MV-4-11 (cell line): ENCODE results near the gene FAM240A.
"Not testable (repeated sequence)": the region's sequence is repeated elsewhere in the genome, so short reads cannot be mapped to it uniquely, and the experiment has no call there.

ENCODE experiments used
- DNase-seq: peaks from one replicate; lab custom pipeline; 2025; lab: John Stamatoyannopoulos, UW

Gene FAM240A

DNA sequence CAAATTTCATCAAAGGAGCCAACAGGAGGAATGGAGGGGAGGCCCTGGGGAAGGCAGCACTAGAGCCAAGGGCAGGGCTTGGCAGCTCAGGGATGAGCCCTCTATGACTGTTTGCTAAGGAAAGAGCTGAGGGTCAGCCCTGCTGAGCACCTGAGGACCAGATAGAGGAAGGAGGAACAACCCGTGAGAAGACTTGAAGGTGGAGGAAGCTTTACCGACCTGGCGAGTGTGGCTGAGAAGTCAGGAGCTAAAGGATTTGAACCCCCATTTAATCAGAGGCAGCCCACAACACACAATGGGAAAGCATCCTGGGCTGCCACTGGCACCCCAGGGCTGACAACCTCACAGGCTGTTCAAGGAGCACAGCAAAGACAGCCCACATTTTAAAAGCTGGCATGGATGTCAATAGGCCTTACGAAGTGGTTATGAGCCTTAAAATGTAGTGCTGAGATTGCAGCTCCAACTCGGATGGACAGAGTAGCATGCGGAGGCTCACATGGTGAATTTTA, 25.5 kb upstream of the FAM240A start:
- DNase-seq: no peak

DNA sequence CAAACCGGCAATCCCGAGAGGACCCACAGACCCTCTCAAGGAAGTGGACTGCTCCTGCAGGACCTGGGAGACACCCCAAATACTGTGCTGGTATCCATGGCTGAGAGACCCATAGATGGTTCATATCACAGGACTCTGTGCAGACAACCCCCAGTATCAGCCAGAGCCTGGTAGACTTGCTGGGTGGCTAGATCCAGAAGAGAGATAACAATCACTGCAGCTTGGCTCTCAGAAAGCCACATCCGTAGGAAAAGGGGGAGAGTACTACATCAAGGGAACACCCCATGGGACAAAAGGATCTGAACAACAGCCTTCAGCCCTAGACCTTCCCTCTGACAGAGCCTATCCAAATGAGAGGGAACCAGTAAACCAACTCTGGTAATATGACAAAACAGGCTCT, 25.1 kb upstream of the FAM240A start:
- DNase-seq: not testable (repeated sequence)

DNA sequence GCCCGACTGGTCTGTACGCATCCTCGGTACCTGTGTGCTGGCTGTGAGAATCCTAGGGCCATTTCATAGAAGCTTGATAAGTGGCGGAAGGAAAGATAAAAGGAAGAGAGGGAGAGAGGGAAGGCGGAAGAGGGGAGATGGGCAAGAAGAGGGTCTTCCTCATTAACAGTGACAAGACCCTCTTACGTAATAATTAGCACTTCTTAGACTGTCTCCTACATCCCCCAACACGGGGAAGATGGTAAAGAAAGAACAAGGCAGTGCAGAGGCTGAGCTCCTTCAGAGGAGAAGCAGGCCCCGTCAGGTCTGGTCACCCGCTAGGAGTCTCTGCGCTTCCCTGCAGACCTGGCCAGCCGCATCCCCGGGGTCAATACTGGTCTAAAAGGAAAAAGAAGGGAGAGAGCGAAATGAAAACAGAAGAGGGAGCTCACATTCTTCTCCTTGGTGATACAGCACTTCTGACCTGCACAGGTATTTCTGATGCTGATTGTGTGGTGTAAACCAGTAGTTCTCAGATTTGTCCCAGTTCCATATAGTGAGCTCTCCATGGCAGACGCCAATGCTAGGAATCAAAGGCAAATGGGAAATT, 19.0 kb upstream of the FAM240A start:
- no peak for DNase-seq

DNA sequence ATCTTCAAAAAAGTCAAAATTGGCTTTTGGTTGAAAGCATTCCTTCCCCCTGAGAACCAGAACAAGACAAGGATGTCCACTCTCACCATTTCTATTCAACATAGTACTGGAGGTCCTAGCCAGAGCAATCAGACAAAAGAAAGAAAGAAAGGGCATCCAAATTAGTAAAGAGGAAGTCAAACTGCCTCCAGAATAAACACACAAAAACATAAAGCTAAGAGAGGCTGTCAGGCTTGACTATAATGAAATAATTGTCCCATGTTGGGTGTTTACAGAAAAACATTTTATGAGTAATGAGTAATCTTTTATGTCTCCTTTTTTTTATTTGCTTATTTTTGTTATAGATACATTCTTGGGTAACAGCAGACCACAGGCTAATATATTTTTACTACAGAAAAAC, 18.3 kb upstream of the FAM240A start:
- DNase-seq: no peak

DNA sequence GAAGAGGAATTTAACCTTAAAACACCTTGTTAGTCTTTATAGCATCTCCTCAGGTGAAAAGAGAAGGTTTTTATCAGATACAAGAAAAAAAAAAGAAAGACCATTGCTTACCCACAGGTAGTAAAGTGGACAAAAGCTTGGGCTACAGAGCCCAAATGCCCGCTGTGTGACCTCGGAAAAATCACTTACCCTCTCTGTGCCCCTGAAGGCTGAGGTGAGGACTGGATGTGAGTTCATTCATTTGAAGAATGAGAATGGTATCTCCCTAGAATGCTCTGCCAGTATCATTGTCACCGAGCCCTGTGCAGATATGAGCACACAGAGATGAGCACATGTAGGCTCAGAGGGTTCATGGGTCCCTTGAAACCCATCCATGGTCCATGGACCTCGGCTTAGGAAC, 17.6 kb upstream of the FAM240A start:
- no peak for DNase-seq

DNA sequence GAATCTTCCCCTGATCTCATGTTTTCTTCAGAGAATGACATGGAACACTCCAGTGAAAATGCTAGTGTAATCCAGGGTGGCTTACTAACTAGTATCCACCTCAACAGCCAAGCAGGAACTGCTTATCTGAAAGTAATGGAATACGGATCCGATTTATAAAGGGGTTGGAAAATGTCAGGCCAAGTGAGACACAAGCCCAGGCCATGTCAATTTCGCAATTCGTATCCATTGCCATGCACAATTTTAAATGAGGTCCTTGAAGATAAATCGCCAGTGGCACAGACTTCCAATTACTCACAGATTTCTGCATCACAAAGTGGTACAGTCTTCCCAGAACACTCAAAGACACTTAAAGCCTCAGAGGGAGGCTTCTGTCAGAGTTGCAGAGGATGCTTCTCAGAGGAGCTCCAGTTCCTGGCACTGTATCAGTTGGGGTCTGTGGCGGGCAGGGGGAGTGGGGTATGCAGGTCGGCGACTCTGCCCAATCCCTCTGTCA, 16.5 kb upstream of the FAM240A start:
- no peak for DNase-seq

DNA sequence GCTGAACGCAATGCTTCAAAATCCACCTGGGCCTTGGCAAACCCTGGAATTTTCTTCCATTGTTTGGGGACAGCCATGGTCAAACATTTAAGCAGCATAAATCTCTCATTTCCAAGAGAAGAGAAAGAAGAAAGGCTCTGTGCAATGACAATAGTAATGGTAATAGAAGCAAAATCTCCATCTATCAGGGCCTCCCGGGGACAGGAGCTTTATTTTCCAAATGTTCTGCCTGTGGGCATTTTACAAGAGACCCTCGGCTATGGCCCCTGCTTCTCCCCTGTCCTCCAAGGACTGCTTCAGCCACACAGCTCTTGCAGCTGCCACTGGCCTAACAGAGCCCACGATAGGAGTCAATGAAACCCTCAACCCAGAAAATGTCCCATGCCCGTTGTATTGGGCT, 12.7 kb upstream of the FAM240A start:
- DNase-seq: no peak

DNA sequence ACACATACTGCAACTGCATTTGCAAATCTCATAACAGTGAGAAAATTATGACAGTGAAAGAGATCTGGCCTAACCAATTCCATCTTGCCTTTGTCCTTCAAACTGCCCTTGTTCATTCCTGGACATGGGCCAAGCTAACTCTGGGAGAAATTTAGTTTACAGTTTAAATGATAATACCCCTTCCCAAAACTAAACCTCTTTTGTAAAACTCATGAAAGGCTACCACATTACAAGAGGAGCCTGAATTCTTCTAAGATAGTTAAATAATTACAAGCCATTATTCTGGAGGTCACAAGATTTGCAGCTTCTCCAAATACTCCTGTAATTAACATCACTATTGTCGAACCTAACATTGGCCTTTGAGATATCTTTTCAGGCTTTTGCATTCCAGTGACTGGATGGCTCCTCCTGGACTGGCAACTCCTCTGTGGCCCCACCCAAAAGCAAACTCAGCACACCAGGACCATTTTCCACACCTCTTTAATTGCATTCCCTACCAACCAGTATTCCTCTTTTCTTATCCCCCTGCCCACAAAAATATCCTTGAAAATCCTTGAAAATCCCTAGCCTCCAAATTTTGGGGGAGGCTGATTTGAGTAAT, 8.8 kb upstream of the FAM240A start:
- DNase-seq: no peak

DNA sequence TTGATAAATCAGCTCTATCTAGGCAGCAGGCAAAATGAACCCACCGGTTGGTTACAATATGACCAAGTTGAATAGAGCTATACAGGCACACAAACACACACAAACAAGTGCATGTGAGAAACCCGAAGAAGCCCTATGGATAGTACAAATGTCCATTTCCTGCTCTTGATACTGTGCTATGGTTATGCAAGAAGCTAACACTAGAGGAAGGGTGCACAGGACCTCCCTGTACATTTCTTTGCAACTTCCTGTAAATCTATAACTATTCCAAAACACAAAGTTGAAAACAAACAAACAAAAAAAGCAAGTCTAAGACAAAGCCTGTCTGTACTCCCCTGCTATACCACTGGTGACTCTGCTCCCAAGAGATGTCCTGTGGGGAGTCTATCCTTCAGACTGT, 8.2 kb upstream of the FAM240A start:
- DNase-seq: peak; percentile 59

DNA sequence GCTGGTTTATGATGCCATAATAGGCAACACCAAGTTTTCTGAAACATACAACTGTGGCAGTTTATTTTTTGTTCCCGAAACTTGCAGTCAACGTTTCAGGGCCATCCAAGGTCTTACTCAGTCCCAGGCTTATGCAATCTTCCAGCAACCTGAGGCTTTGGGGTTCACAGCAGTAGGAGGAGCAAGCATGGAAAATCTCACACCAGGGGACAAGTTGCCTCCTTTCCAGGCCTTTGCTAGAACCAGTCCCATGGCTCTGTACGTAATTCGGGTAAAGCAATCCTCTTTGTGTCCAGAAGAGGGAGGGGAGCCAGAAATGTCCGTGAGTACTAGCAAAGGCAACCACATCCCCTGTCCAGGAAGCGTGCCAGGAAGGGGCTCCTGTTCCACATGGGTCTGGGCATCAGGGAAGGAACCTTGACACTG, 4.7 kb upstream of the FAM240A start:
- peak; percentile 73 for DNase-seq

DNA sequence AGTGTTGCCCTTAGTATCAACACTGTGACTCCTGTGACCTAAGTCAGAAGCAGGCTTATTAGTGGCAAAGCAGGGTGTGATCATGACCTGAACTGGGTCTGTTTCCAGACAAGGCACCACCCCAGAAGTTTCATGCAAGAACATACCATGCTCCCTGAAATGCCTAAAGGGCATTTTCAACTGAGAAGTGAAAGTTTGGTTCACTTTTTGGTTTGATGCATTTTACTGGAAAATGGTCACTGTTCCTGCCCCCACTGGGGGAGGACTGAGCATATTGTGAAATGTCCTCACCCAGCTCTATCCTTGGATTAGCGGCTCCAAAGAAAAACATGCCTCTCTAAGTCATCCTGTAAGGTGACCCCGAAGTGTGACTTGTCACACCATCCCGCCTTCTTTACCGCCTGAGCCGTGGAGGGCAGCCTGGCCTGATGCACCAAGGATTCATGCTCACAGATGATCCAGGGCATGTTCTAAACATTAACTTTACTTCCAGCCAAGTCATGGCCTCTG, 3.1 kb upstream of the FAM240A start:
- DNase-seq: peak; percentile 86

DNA sequence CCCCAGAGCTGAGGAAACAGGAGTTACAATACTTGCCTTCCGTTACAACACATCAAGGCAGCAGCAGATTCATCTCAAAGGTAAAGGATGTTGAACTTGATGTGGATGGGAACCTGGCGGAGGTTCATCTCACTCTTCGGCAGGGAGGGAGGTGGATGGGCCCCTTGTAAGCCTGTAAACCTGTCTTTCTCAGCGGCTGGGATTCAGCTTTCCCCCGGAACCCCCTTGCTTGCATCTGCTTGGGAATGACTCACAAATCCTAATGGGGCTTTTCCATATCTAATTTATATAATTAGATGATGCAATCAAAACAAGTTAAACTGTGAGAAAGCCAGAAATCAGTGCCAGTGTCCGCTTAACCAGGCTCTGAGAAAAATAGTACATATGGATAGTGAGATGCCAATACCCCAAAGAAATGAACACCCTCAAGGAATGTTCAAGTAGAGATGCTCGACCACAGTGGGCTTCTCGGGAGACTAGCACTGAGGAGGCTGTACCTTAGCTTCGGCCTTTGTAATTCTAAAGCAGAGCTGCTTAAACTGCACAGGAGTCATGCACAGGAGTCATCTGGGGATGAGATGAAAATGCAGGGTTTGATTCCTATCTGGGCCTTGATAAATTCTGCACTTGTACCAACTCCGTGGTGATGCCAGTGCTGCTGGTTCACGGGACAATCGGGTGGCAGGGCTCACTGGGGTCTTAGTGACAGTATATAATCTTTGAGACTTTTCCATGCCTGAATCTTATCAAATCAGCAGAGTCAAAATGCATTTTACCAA, 2.2 kb upstream of the FAM240A start:
- DNase-seq: no peak

DNA sequence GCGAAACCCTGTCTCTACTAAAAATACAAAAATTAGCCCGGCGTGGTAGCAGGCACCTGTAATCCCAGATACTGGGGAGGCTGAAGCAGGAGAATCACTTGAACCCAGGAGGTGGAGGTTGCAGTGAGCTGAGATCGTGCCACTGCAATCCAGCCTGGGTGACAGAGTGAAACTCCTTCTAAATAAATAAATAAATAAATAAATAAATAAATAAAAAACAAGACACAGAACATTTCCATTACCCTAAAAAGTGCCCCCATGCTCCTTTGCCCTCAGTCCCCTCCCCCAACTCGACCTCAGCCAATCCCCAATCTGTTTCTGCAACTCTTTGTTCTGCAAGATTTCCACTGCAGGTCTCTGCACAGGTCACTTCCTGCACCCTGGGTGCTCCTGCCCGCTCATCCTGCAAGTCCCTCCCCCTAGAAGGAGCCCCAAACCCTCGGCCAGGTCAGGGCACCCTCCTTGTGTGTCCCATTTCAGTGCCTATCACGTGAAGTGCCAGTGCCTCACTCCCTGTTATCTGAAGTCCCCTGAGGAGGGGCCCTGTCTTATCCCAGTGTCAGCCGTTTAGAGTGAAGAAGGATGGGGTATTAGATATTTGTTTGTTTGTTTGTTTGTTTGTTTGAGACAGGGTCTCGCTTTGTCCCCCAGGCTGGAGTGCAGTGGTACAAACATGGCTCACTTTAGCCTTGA, 1.1 kb downstream of the FAM240A start:
- DNase-seq: no peak

DNA sequence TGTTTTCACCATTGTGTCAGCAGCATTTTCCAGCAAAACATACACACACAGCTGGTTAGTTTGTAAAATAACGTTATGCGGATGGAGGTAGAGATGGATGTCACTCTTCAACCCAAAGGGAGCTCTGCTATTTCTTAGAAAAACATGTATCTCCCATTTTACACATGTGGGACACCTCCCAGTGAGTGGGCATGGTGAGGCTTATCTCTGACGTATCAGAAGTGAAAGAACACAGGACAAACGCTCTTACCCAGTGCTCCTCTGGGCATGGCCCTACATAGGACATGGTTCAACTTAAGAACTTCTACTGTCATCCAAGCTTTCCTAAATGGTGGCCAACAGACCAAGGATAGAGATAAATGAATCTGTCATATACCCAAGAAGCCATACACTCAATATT, 2.1 kb downstream of the FAM240A start:
- no peak for DNase-seq

DNA sequence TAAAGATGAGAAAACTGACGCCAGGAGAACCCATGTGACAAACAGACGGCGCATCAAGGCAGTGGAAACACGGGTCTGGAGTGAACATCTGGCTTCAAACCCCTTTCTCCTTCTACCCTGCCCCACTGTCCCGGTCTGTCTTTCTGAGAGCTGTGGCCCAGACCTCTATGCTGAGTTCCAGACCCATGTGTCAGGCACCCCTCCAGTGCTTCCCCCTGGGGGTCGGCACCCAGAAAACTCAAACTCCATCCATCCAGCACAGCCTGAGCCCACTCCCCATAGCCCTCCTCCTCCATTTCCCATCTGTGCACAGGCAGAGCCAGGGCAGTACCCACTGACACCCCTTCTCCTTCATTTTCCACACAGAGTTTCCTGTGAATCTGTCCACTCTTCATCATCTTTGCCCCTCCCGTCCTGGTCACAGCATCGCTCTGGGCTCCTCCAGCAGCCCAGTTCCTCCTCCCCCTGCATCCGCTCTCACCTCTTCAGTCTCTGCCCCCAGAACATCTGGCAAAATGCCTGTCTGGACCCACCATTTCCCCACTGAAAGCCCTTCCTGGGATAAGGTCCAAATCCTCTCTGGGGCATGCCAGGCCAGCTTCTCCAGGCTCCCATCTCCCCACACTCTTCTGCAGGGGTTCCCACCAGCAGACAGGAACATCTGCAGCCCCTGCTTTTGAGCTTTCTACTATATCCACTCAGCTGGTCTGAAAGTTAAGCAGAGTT, 2.9 kb downstream of the FAM240A start:
- no peak for DNase-seq

DNA sequence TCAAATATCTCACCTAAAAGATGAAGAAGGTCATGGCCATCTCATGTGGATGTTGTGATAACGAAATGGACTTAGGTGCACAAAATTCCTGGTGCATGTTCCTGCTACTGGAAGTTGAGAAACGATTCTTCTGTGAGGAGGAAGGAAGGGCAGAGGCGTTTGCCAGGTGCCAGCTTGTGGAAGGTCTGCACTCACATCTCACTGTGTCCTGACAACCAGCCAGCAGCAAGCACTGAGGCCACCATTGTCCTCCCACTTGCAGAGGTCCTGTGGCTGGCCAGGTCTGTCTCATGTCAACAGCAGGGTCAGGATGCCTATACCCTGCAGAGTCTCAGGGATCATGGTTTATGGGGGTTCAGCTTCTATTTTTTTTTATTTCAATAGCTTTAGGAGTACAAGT, 3.7 kb downstream of the FAM240A start:
- no peak for DNase-seq

DNA sequence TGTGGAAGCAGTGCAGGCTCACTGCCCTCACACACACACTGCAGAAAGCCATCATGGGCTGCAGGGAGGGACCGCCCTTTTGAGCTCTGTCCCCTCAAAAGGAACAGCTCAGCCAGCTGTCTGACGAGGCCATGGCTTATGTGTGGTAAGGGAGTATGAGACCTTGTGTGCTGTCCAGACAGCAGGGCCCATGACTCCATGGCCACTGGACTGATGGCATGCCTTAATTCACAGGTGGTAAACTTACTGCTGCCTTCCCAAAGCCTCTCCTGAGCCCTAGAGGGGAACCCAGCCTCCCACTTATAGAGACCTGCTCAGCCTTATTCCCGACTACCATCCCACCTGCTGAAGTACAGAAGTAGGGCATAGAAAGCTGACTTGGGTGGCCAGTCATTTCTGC, 5.6 kb downstream of the FAM240A start:
- DNase-seq: no peak

DNA sequence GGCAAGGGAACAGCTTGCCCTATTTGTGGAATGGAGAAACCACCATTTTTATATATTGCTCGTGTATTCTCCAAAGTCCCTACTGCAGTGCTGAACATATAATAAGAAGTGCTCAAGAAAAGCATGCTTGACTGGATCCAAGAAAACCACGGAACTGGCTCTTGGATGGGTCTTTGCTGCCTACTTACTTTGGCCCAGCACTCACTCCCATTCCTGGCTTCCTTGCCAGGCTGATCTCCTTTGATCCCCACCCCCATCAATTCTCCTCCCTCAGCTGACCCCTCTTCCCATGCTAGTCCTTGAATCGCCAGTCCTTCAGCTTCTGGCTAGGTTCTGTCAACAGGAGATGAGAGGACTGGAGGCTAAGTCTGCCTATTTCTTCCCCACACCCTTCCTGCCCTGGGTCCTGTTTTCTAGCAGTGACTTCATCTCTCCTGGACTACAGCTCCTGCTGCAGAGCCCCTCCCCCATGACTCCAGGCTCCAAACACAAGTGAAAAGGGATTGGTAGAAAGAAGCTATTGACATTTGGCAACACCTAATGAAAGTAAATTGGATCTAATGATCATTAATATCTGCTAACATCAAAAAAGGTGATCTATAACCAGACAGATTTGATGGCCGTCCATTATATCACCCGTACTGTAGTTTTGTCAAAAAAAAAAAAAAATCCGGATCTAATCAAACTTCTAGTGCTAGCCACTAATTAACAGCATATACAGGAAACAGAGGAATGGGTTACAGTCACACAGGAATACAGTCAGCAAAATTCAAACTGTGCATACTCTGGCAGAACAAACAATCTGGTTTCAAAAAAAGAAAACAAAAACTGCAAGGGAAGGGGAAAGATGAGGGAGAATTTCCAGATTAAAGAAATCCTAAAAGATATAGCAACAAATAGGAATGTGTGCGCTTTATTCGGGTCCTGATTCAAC, 7.8 kb downstream of the FAM240A start:
- no peak for DNase-seq

DNA sequence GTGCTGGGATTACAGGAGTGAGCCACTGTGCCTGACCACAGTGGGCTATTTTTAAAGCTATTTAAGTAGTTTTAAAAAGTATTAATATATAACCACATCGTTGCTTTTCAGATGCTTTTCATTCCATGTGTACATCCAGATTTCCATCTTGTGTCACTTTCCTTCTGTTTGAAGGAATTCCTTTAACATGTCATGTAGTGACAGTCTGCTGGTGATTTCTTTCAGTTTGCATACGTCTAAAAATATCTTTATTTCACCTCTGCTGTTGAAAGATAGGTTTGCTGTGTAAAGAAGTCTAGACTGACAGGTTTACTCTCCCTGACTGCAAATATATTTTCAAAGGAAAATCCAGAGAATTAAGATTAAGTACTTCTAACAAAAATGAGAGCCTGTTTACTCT, 12.2 kb downstream of the FAM240A start:
- DNase-seq: no peak

DNA sequence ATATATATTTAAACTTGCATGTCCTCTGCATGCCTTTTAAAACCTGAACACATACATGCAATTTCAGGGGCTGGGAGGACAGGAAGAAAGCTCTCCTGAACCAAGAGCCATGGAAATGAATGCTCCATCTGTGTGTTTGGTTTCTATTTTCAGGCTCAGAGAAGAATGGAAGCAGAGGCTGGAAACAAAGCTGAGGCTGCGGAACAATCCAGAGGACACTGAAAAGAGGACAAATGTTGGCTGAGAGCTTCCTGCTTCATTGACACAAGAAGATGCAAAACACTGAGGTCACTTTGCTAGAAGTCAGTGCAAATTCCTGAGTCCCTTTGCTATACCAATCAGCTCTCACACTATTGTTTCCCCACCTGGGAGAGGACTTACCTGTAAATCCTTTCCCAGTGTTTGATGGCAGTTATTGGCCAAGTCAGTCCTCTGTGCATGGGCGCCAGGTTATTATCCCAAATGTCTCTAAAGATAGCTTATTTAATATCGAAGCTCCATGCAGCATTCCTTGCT, 12.7 kb downstream of the FAM240A start:
- DNase-seq: no peak
